ENCODE results near the gene SCTR.

- no peak for TF ChIP-seq CTCF (IDR thresholded peaks at IDR 0.05)
- no peak for TF ChIP-seq POLR2AphosphoS5 (IDR thresholded peaks at IDR 0.05; ENCODE audit: low read depth, low read length)
- no peak for TF ChIP-seq REST (IDR thresholded peaks at IDR 0.05; ENCODE audit: insufficient read depth in 1 of 2, low read depth in 2 of 2, low read length in 1 of 2)
These were observed 41.5 kb downstream of the SCTR start for GRCh38 chr2:119482481-119483394.

All from Panc1 (cell line).